ENCODE results near the gene ZNF423. TPM values are rescaled to one million over a fixed set of nuclear protein-coding genes. Genes with fewer than 3 reads are reported as not detected.

Gene ZNF423
- total and polyA plus RNA-seq, 2 of the 13 experiments (the other 11 are each of a cell fraction or from before 2014, with no cell fraction given), result 0.07 to 0.31 TPM

- TF ChIP-seq, protein P1, sequence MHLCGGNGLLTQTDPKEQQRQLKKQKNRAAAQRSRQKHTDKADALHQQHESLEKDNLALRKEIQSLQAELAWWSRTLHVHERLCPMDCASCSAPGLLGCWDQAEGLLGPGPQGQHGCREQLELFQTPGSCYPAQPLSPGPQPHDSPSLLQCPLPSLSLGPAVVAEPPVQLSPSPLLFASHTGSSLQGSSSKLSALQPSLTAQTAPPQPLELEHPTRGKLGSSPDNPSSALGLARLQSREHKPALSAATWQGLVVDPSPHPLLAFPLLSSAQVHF (CRISPR knock-in tag; IDR thresholded peaks at IDR 0.05), result no peak
- peak; percentile 76; the same call in 1 of the 2 replicates for TF ChIP-seq GABPB1 (CRISPR knock-in tag; IDR thresholded peaks at IDR 0.05)
- TF ChIP-seq ZNF816 (CRISPR knock-in tag; IDR thresholded peaks at IDR 0.05; ENCODE audit: borderline replicate concordance), result no peak
- TF ChIP-seq MZF1 (CRISPR knock-in tag; IDR thresholded peaks at IDR 0.05; ENCODE audit: borderline replicate concordance), result no peak
- no peak for TF ChIP-seq ZNF17 (CRISPR knock-in tag; IDR thresholded peaks at IDR 0.05)
- TF ChIP-seq PCBP1 (IDR thresholded peaks at IDR 0.05; ENCODE audit: borderline replicate concordance, low read depth, low read length), result no peak
- TF ChIP-seq ATF1 (CRISPR knock-in tag; IDR thresholded peaks at IDR 0.05), result no peak
- TF ChIP-seq ASH2L (IDR thresholded peaks at IDR 0.05; ENCODE audit: insufficient read length, low read depth, low read length), result no peak
- TF ChIP-seq ATF4 (CRISPR knock-in tag; IDR thresholded peaks at IDR 0.05), result no peak
- TF ChIP-seq HOXA9 (CRISPR knock-in tag; IDR thresholded peaks at IDR 0.05; ENCODE audit: borderline replicate concordance), result 0 out of 2 replicates have a peak, but pooled peaks have one; percentile 51
- TF ChIP-seq EZH2 (conservative IDR thresholded peaks at IDR 0.05; ENCODE audit: low read depth, low read length), result 0 out of 2 replicates have a peak, but pooled peaks have one; percentile 5
- no peak for TF ChIP-seq ZNF839 (CRISPR knock-in tag; IDR thresholded peaks at IDR 0.05; ENCODE audit: borderline replicate concordance)
Observed at GRCh38 chr16:49854796-49855203, 1.1 kb downstream of the ZNF423 start (continued).

Data from HepG2 (cell line).